SK-N-MC (cell line): ENCODE results near the gene SULT2B1.

Source experiments
- DNase-seq: peaks from one replicate; pipeline ENCODE4 v3.0.0-alpha.2; 2011; ENCODE audit warnings: low read depth, low spot score
- H3K27ac ChIP-seq: fragments of 200-600 bp; sonication (generic); 2 replicates; pipeline ENCODE4 v1.5.1; 2016; ENCODE audit warnings: mixed run types
- H3K36me3 ChIP-seq: fragments of 200-600 bp; sonication (generic); 2 replicates; pipeline ENCODE4 v1.6.1; 2017; ENCODE audit warnings: antibody characterized with exemption, low read length, mixed read lengths; ENCODE audit not compliant: insufficient read depth
- H3K4me3 ChIP-seq: fragments of 200-600 bp; sonication (generic); 2 replicates; pipeline ENCODE4 v1.5.1; 2016
- H3K9ac ChIP-seq: fragments of 200-600 bp; sonication (generic); 2 replicates; pipeline ENCODE4 v1.8.0; 2017; ENCODE audit warnings: mixed run types, mixed read lengths; ENCODE audit not compliant: insufficient read length
- H3K9me3 ChIP-seq: fragments of 200-600 bp; sonication (generic); 2 replicates; pipeline ENCODE4 v1.6.1; 2017; ENCODE audit warnings: low read depth, mild to moderate bottlenecking, antibody characterized with exemption, low read length, moderate library complexity, mixed read lengths
- EZH2 ChIP-seq: fragments of 200-600 bp; sonication (generic); IDR thresholded peaks from one replicate; pipeline ENCODE4 v1.6.1; 2017; ENCODE audit warnings: antibody characterized with exemption
- FOXP2 ChIP-seq: optimal IDR thresholded peaks from 2 replicates; pipeline ENCODE3; 2011; ENCODE audit warnings: mild to moderate bottlenecking, moderate library complexity; ENCODE audit not compliant: insufficient read depth; ENCODE audit errors: extremely low read length, control extremely low read depth
- POLR2AphosphoS5 ChIP-seq: IDR thresholded peaks from 2 replicates; pipeline ENCODE4 v1.6.1; 2012; ENCODE audit warnings: mild to moderate bottlenecking, low read depth, low read length, borderline replicate concordance

The SULT2B1 gene

DNA sequence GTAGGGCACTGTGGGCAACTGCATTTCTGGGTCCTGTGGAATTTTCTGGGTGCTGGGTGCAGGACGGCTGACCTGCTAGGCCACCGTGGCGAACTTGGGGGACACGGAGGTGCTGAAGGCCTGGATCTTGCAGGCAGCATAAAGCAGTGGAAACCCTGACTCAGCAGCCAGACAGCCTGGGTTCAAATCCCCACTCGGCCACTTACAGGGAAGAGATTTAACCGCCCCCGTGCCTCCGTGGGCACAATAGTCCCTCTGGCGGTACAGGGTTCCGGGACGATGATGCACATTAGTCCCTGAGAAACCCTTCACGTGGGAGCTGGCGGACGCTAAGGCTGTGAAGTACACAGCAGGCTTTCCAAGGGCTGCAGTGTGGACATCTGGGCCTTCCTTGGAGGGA, 59.9 kb downstream of the SULT2B1 start:
- DNase-seq, result no peak
- H3K4me3 ChIP-seq, result no peak overlapping the region
- no peak overlapping the region for H3K9ac ChIP-seq
- TF ChIP-seq FOXP2, result no peak
- TF ChIP-seq EZH2, result no peak
- TF ChIP-seq POLR2AphosphoS5, result no peak
- H3K36me3 ChIP-seq, result peaks cover 21% of the 10 kb centered on the region
- H3K9me3 ChIP-seq, result no peaks in the 10 kb centered on the region
- no peak overlapping the region; the same call in 1 of the 2 replicates for H3K27ac ChIP-seq

GRCh38 chr19:48613024-48613851, 61.3 kb downstream of the SULT2B1 start:
- DNase-seq, result no peak
- Histone ChIP-seq H3K4me3 (no peak overlapping the region), H3K36me3 (peaks cover 35% of the 10 kb centered on the region), H3K9me3 (no peaks in the 10 kb centered on the region), H3K27ac (no peak overlapping the region), H3K9ac (no peak overlapping the region)
- TF ChIP-seq POLR2AphosphoS5, result no peak
- TF ChIP-seq FOXP2, result no peak
- TF ChIP-seq EZH2, result no peak

DNA sequence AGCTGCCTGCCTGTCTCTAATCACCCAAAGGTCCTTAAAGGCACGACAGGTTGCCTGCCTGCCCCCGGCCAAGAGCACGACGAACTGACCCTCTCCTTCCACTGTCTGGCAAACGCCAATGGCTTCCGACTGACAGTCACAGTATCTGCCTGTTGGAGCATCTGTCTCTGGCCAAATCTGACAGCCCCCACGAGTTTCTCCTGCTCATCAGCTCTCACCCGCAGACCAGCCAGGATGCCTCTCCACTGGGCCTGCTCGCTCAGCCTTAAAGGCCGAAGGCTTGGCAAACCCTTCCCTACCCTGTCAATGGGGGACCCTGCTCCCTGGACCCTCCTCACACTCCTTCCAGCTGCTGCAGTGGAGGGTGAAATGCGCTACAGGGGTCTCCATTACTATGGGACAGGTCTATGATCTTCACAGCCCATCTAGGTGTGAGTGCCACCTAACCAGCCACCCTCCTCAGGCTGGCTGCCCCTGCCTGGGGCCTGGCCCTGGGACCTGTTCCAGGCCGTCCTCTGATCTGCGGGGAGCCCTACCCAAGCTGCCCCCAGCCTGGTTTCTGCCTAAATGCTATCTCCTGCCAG, 62.0 kb downstream of the SULT2B1 start:
- H3K9ac ChIP-seq, result no peak overlapping the region
- peaks cover 38% of the 10 kb centered on the region for H3K36me3 ChIP-seq
- no peak overlapping the region for H3K4me3 ChIP-seq
- 0 out of 2 replicates have a peak overlapping the region, but pooled peaks have one; percentile 36 for H3K27ac ChIP-seq
- no peaks in the 10 kb centered on the region for H3K9me3 ChIP-seq
- no peak for DNase-seq
- no peak for TF ChIP-seq EZH2
- TF ChIP-seq POLR2AphosphoS5, result peak; percentile 50
- TF ChIP-seq FOXP2, result no peak

GRCh38 chr19:48614436-48615230, 62.7 kb downstream of the SULT2B1 start, which contains the start of gene FAM83E:
FAM83E (minus strand) TSS chr19:48615076; CDS start chr19:48613372, 1,704 bp downstream.
- Histone ChIP-seq H3K9me3 (no peaks in the 10 kb centered on the region), H3K9ac (no peak within 1 kb of the TSS)
- DNase-seq, result no peak

GRCh38 chr19:48615231-48616040, 63.5 kb downstream of the SULT2B1 start:
- TF ChIP-seq POLR2AphosphoS5, result no peak
- no peak for TF ChIP-seq EZH2
- no peak for TF ChIP-seq FOXP2
- peak overlapping the region; percentile 2; the same call in 1 of the 2 replicates for H3K27ac ChIP-seq

More at GRCh38 chr19:48614436-48615230, 62.7 kb downstream of the SULT2B1 start, which contains the start of gene FAM83E:
- peak; percentile 39; the same call in 1 of the 2 replicates for TF ChIP-seq POLR2AphosphoS5
- no peak for TF ChIP-seq EZH2
- Histone ChIP-seq H3K4me3 (no peak within 1 kb of the TSS), H3K36me3 (peaks cover 38% of the 10 kb centered on the region), H3K27ac (peak within 1 kb of the TSS; percentile 36; the same call in 1 of the 2 replicates)

GRCh38 chr19:48616041-48616436, 64.1 kb downstream of the SULT2B1 start:
- no peak for TF ChIP-seq EZH2
- TF ChIP-seq FOXP2, result no peak
- TF ChIP-seq POLR2AphosphoS5, result no peak
- no peak overlapping the region for H3K27ac ChIP-seq

More at GRCh38 chr19:48615231-48616040, 63.5 kb downstream of the SULT2B1 start:
- Histone ChIP-seq H3K36me3 (peaks cover 38% of the 10 kb centered on the region), H3K9ac (no peak overlapping the region), H3K9me3 (no peaks in the 10 kb centered on the region), H3K4me3 (no peak overlapping the region)
- no peak for DNase-seq

GRCh38 chr19:48616491-48617056, 64.6 kb downstream of the SULT2B1 start:
- Histone ChIP-seq H3K9ac (peak overlapping the region; percentile 99), H3K4me3 (peak overlapping the region; percentile 82), H3K9me3 (no peaks in the 10 kb centered on the region), H3K27ac (peak overlapping the region; percentile 93; the same call in 1 of the 2 replicates), H3K36me3 (peaks cover 38% of the 10 kb centered on the region)
- DNase-seq, result no peak
- TF ChIP-seq FOXP2, result no peak
- TF ChIP-seq EZH2, result no peak
- TF ChIP-seq POLR2AphosphoS5, result no peak

More at GRCh38 chr19:48616041-48616436, 64.1 kb downstream of the SULT2B1 start:
- no peak for DNase-seq
- no peaks in the 10 kb centered on the region for H3K9me3 ChIP-seq
- no peak overlapping the region for H3K4me3 ChIP-seq
- no peak overlapping the region for H3K9ac ChIP-seq
- peaks cover 38% of the 10 kb centered on the region for H3K36me3 ChIP-seq
